Mesenteric fat pad (tissue), 1 donor: ENCODE data around the gene TMEM181. TPM values are rescaled to one million over a fixed set of nuclear protein-coding genes. Genes with fewer than 3 reads are reported as not detected.
"Not testable (repeated sequence)": the region's sequence is repeated elsewhere in the genome, so short reads cannot be mapped to it uniquely, and the experiment has no call there.

Experiments
- DNase-seq: peaks from one replicate; pipeline ENCODE4 v3.0.0-alpha.2; 2020; ENCODE audit warnings: low spot score
- long read RNA-seq: library from polyadenylated mRNA; unstranded; transcript quantifications from one replicate; pipeline ENCODE4 v2.0.0, GENCODE V29; 2020
- total RNA-seq: library from RNA; stranded (reverse); fragmentation: NEBNext Ultra II Directional; extraction: Animal tissue kit (Norgen Biotek cat#: 25700); gene quantifications from one replicate; pipeline ENCODE4 v1.2.1, GENCODE V29; 2021
- donor health status: DM: yes; HTN: yes; CAD: no.

Gene TMEM181
- 27.3 TPM for total RNA-seq
- long read RNA-seq, partial matches to known transcripts = 8 of 18 reads
- long read RNA-seq, other reads (novel, unspliced or antisense) = 10 of 18 reads

- peak; percentile 96 for DNase-seq
Observed at GRCh38 chr6:158559895-158560835, at the start of gene TMEM181. Gene TMEM181, plus strand, starts transcription at chr6:158560091. Its CDS starts 134 bp downstream, at chr6:158560225.

- no peak for DNase-seq
Observed at GRCh38 chr6:158512809-158513208, 47.1 kb upstream of the TMEM181 start.

GRCh38 chr6:158514176-158514575 lies 45.7 kb upstream of the TMEM181 start:
- peak; percentile 45 for DNase-seq

- DNase-seq = peak; percentile 49
Observed at GRCh38 chr6:158514991-158515390, 44.9 kb upstream of the TMEM181 start.

- peak; percentile 71 for DNase-seq
Observed at GRCh38 chr6:158516098-158516497, 43.8 kb upstream of the TMEM181 start.

GRCh38 chr6:158517038-158517437 lies 42.9 kb upstream of the TMEM181 start:
- peak; percentile 60 for DNase-seq

- peak; percentile 53 for DNase-seq
Observed at GRCh38 chr6:158517581-158517980, 42.3 kb upstream of the TMEM181 start.

GRCh38 chr6:158518191-158519127 lies 41.4 kb upstream of the TMEM181 start:
- peak; percentile 85 for DNase-seq

- peak; percentile 28 for DNase-seq
Observed at GRCh38 chr6:158519300-158519699, 40.6 kb upstream of the TMEM181 start.

GRCh38 chr6:158519761-158520160 lies 40.1 kb upstream of the TMEM181 start:
- peak; percentile 39 for DNase-seq

GRCh38 chr6:158520975-158521374 lies 38.9 kb upstream of the TMEM181 start:
- not testable (repeated sequence) for DNase-seq

- peak; percentile 49 for DNase-seq
Observed at GRCh38 chr6:158521759-158522158, 38.1 kb upstream of the TMEM181 start.

GRCh38 chr6:158522616-158523015 lies 37.3 kb upstream of the TMEM181 start:
- peak; percentile 68 for DNase-seq

GRCh38 chr6:158524311-158524710 lies 35.6 kb upstream of the TMEM181 start:
- peak; percentile 82 for DNase-seq

- DNase-seq = not testable (repeated sequence)
Observed at GRCh38 chr6:158527858-158528257, 32.0 kb upstream of the TMEM181 start.

- DNase-seq = no peak
Observed at GRCh38 chr6:158528826-158529225, 31.1 kb upstream of the TMEM181 start.

- DNase-seq = peak; percentile 85
Observed at GRCh38 chr6:158529629-158530028, 30.3 kb upstream of the TMEM181 start.

- DNase-seq = peak; percentile 8
Observed at GRCh38 chr6:158531566-158531965, 28.3 kb upstream of the TMEM181 start.

GRCh38 chr6:158531970-158532369 lies 27.9 kb upstream of the TMEM181 start:
- peak; percentile 16 for DNase-seq

GRCh38 chr6:158536084-158536890 lies 23.6 kb upstream of the TMEM181 start:
- DNase-seq = peak; percentile 90
